H1 (cell line): Measurements from ENCODE around the gene FNDC10.
A peak's percentile ranks its signal among the peaks of the same experiment; 100 is the strongest.

Source experiments
- JUND ChIP-seq: IDR thresholded peaks from 2 replicates; pipeline ENCODE4 v1.6.1; 2011; ENCODE audit warnings: mild to moderate bottlenecking, improper control_type of control experiment, low read length
- POLR2AphosphoS5 ChIP-seq: IDR thresholded peaks from 2 replicates; pipeline ENCODE4 v1.6.1; 2011; ENCODE audit warnings: low read depth, low read length
- SRF ChIP-seq: IDR thresholded peaks from 2 replicates; pipeline ENCODE4 v1.6.1; 2011; ENCODE audit warnings: mild to moderate bottlenecking, low read depth, low read length, moderate library complexity
- SUZ12 ChIP-seq: fragments of 200-600 bp; sonication (generic); IDR thresholded peaks from 2 replicates; pipeline ENCODE4 v1.6.1; 2012; ENCODE audit warnings: mild to moderate bottlenecking, inconsistent platforms, low read length, moderate library complexity, mixed read lengths
- TF ChIP-seq, protein P1 (sequence below), 3 experiments: IDR thresholded peaks; 1 replicate in 2 of 3; 2 replicates in 1 of 3; pipeline versions ENCODE4 v1.5.1 to v1.6.1; 2011; ENCODE audit warnings: low read length in 3 of 3, mild to moderate bottlenecking in 3 of 3, inconsistent platforms in 2 of 3, low read depth in 1 of 3, moderate library complexity in 1 of 3; ENCODE audit not compliant: insufficient read depth in 1 of 3; ENCODE audit errors: control extremely low read depth in 1 of 3

DNA sequence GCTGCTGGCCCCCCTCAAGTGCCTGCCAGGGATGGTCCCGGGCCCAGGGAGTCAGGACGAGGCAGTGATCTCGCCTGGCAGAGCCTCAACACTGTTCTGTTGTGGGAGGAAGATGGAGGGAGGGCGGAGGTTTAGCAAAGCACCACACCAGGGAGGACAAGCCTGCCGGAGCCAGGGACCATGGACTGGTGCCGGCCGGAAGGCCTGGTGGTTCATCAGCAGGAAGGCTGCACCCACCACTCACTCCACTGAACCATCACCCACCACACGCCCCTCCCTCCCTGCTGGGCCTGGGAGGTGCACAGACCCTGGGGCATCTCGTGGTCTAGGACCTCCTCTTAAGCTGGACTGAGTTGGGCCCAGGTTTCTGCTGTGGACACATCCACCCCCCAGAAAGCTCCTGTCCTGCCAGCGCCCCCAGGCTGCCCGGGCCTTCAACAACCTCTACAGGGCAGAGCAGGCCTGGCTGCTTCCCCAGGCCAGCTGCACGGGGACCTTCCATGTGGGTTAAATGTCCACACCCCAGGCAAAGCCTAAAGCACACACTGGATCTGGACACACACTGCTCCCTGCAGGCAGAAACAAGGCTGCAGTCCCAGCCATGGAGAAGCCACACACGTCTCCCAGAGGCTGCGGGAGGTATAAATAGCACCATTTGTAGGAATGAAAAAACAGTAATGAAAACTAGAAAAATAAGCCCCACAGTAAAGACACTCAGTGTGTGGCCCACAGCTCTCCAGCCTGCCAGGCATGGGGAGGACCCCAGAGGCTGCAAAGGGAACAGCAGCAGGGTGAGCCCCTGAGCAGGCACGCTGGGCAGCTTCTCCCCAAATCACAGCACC is 49.1 kb downstream of the FNDC10 start:
- no peak for TF ChIP-seq SRF
- TF ChIP-seq, protein P1, sequence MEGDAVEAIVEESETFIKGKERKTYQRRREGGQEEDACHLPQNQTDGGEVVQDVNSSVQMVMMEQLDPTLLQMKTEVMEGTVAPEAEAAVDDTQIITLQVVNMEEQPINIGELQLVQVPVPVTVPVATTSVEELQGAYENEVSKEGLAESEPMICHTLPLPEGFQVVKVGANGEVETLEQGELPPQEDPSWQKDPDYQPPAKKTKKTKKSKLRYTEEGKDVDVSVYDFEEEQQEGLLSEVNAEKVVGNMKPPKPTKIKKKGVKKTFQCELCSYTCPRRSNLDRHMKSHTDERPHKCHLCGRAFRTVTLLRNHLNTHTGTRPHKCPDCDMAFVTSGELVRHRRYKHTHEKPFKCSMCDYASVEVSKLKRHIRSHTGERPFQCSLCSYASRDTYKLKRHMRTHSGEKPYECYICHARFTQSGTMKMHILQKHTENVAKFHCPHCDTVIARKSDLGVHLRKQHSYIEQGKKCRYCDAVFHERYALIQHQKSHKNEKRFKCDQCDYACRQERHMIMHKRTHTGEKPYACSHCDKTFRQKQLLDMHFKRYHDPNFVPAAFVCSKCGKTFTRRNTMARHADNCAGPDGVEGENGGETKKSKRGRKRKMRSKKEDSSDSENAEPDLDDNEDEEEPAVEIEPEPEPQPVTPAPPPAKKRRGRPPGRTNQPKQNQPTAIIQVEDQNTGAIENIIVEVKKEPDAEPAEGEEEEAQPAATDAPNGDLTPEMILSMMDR (IDR thresholded peaks at IDR 0.05; ENCODE audit: control extremely low read depth in 1 of 3, insufficient read depth in 1 of 3, low read depth in 1 of 3, low read length in 3 of 3) = peak; percentile 24 to 55 (median 52)
- TF ChIP-seq POLR2AphosphoS5 = no peak; the same call in 1 of the 2 replicates
- no peak for TF ChIP-seq SUZ12
- TF ChIP-seq JUND = no peak
